Neural cell (in vitro differentiated cells): ENCODE data around the gene PRSS16. TPM values are rescaled to one million over a fixed set of nuclear protein-coding genes. Genes with fewer than 3 reads are reported as not detected.
"Not testable (repeated sequence)": the region's sequence is repeated elsewhere in the genome, so short reads cannot be mapped to it uniquely, and the experiment has no call there.

Experiments used
- H2AFZ ChIP-seq: fragments of 200-600, 300-800 bp; sonication (generic), shearing (Covaris generic); 2 replicates; pipeline ENCODE4 v1.6.0; 2014; ENCODE audit warnings: low read depth, mild to moderate bottlenecking, antibody characterized with exemption, low read length, moderate library complexity
- H3F3A ChIP-seq: fragments of 200-600 bp; shearing (Covaris generic); 2 replicates; pipeline ENCODE4 v1.6.1; 2016; ENCODE audit warnings: mild to moderate bottlenecking, moderate library complexity, mixed read lengths, antibody characterized with exemption, low read length; ENCODE audit not compliant: insufficient read depth, poor library complexity, severe bottlenecking
- H3K27ac ChIP-seq: fragments of 200-600, 300-800 bp; sonication (generic), shearing (Covaris generic); 2 replicates; pipeline ENCODE4 v1.5.1; 2014; ENCODE audit warnings: mild to moderate bottlenecking, low read length, moderate library complexity
- H3K27me3 ChIP-seq: fragments of 300-800, 200-600 bp; sonication (generic), shearing (Covaris generic); 2 replicates; pipeline ENCODE4 v1.6.0; 2014; ENCODE audit warnings: mild to moderate bottlenecking, low read depth, low read length, moderate library complexity; ENCODE audit not compliant: insufficient read depth
- H3K36me3 ChIP-seq: fragments of 300-800, 200-600 bp; sonication (generic), shearing (Covaris generic); 2 replicates; pipeline ENCODE4 v1.5.1; 2014; ENCODE audit warnings: mild to moderate bottlenecking, antibody characterized with exemption, low read length, moderate library complexity; ENCODE audit not compliant: insufficient read depth
- H3K4me2 ChIP-seq: fragments of 300-800, 200-600 bp; sonication (generic), shearing (Covaris generic); 2 replicates; pipeline ENCODE4 v1.6.0; 2014; ENCODE audit warnings: mild to moderate bottlenecking, low read length
- H3K4me3 ChIP-seq: fragments of 300-800, 200-600 bp; sonication (generic), shearing (Covaris generic); 2 replicates; pipeline ENCODE4 v1.5.1; 2014; ENCODE audit warnings: mild to moderate bottlenecking, low read length, moderate library complexity
- H3K79me2 ChIP-seq: fragments of 200-600 bp; shearing (Covaris generic); replicated peaks from 2 replicates; pipeline ENCODE4 v1.6.0; 2014; ENCODE audit warnings: mild to moderate bottlenecking, low read length, moderate library complexity; ENCODE audit not compliant: insufficient read depth
- H3K9ac ChIP-seq: fragments of 300-800, 200-600 bp; sonication (generic), shearing (Covaris generic); 2 replicates; pipeline ENCODE4 v1.6.1; 2016; ENCODE audit warnings: mild to moderate bottlenecking, low read length, mixed read lengths
- H3K9me2 ChIP-seq: fragments of 200-600 bp; shearing (Covaris generic); 2 replicates; pipeline ENCODE4 v1.6.1; 2016; ENCODE audit warnings: mild to moderate bottlenecking, low read length, mixed read lengths; ENCODE audit not compliant: insufficient read depth
- H3K9me3 ChIP-seq: fragments of 200-600, 300-800 bp; sonication (generic), shearing (Covaris generic); 2 replicates; pipeline ENCODE4 v1.6.1; 2016; ENCODE audit warnings: mild to moderate bottlenecking, mixed run types, low read length, moderate library complexity, mixed read lengths
- H4K20me1 ChIP-seq: fragments of 200-600 bp; shearing (Covaris generic); 2 replicates; pipeline ENCODE4 v1.6.1; 2016; ENCODE audit warnings: mild to moderate bottlenecking, mixed run types; ENCODE audit not compliant: insufficient read depth
- CTCF ChIP-seq: fragments of 450-650 bp; IDR thresholded peaks from 2 replicates; pipeline ENCODE4 v1.5.1; 2014; ENCODE audit warnings: antibody characterized with exemption, mild to moderate bottlenecking, moderate library complexity; ENCODE audit not compliant: poor library complexity, severe bottlenecking
- EP300 ChIP-seq: fragments of 450-650 bp; conservative IDR thresholded peaks from 2 replicates; pipeline ENCODE4 v1.6.1; 2014; ENCODE audit warnings: antibody characterized with exemption, mild to moderate bottlenecking, moderate library complexity; ENCODE audit not compliant: poor library complexity, severe bottlenecking
- EZH2 ChIP-seq: fragments of 200-600, 300-800 bp; shearing (Covaris generic), sonication (generic); IDR thresholded peaks from 2 replicates; pipeline ENCODE4 v1.6.1; 2014; ENCODE audit warnings: antibody characterized with exemption, low read length, borderline replicate concordance, mild to moderate bottlenecking; ENCODE audit not compliant: insufficient read depth, poor library complexity, severe bottlenecking
- MXI1 ChIP-seq: fragments of 450-650 bp; conservative IDR thresholded peaks from 2 replicates; pipeline ENCODE4 v1.6.1; 2014; ENCODE audit warnings: antibody characterized with exemption, mild to moderate bottlenecking; ENCODE audit not compliant: poor library complexity, severe bottlenecking
- POLR2AphosphoS5 ChIP-seq: IDR thresholded peaks from 2 replicates; pipeline ENCODE4 v1.6.1; 2012
- RAD21 ChIP-seq: fragments of 450-650 bp; conservative IDR thresholded peaks from 2 replicates; pipeline ENCODE4 v1.6.1; 2014; ENCODE audit warnings: antibody characterized with exemption, mild to moderate bottlenecking, moderate library complexity
- REST ChIP-seq: IDR thresholded peaks from 2 replicates; pipeline ENCODE4 v1.6.1; 2012; ENCODE audit warnings: borderline replicate concordance
- SMC3 ChIP-seq: fragments of 450-650 bp; conservative IDR thresholded peaks from 2 replicates; pipeline ENCODE4 v1.6.1; 2014; ENCODE audit warnings: antibody characterized with exemption, mild to moderate bottlenecking, moderate library complexity; ENCODE audit not compliant: poor library complexity
- TAF1 ChIP-seq: IDR thresholded peaks from 2 replicates; pipeline ENCODE4 v1.6.1; 2012; ENCODE audit warnings: low read depth
- polyA plus RNA-seq: library from polyadenylated mRNA; depleted of rRNA; stranded (reverse); fragments of >200 nt; gene quantifications from 2 replicates; pipeline ENCODE4 v1.2.3, GENCODE V29; 2014

The PRSS16 gene
- polyA plus RNA-seq, 1 donor from 2014 or later, result not detected

GRCh38 chr6:27260836-27261375 is 13.4 kb downstream of the PRSS16 start:
- H3K9me2 ChIP-seq, result no peaks in the 10 kb centered on the region
- peaks cover 39% of the 10 kb centered on the region for H3K27me3 ChIP-seq
- peaks cover 3% of the 10 kb centered on the region for H3K9me3 ChIP-seq
- H3K9ac ChIP-seq, result no peak overlapping the region
- H3F3A ChIP-seq, result no peaks in the 10 kb centered on the region
- H3K4me3 ChIP-seq, result no peak overlapping the region
- H3K4me2 ChIP-seq, result no peak overlapping the region
- H3K79me2 ChIP-seq, result no peaks in the 10 kb centered on the region
- TF ChIP-seq REST (no peak), CTCF (no peak), MXI1 (no peak), TAF1 (no peak), POLR2AphosphoS5 (no peak), EP300 (no peak), SMC3 (no peak), EZH2 (no peak), RAD21 (no peak)
- no peak overlapping the region for H2AFZ ChIP-seq
- H3K27ac ChIP-seq, result no peak overlapping the region
- H4K20me1 ChIP-seq, result no peaks in the 10 kb centered on the region
- H3K36me3 ChIP-seq, result no peaks in the 10 kb centered on the region

- Histone ChIP-seq H3K9ac (no peak overlapping the region), H4K20me1 (no peaks in the 10 kb centered on the region), H3K4me2 (no peak overlapping the region), H3K27me3 (peaks cover 44% of the 10 kb centered on the region), H3K27ac (no peak overlapping the region), H3F3A (no peaks in the 10 kb centered on the region), H3K4me3 (no peak overlapping the region), H3K79me2 (no peaks in the 10 kb centered on the region), H3K9me3 (peaks cover 3% of the 10 kb centered on the region), H3K9me2 (no peaks in the 10 kb centered on the region), H2AFZ (no peak overlapping the region), H3K36me3 (no peaks in the 10 kb centered on the region)
- no peak for TF ChIP-seq EP300
- TF ChIP-seq CTCF, result no peak
- TF ChIP-seq MXI1, result no peak
- no peak for TF ChIP-seq RAD21
- TF ChIP-seq TAF1, result no peak
- no peak for TF ChIP-seq REST
- TF ChIP-seq EZH2, result no peak
- no peak for TF ChIP-seq POLR2AphosphoS5
- no peak for TF ChIP-seq SMC3
Observed at GRCh38 chr6:27263886-27264285, 16.4 kb downstream of the PRSS16 start.

- H3K79me2 ChIP-seq, H3K4me2 ChIP-seq: not testable (repeated sequence)
Observed at GRCh38 chr6:27267003-27267402, 19.5 kb downstream of the PRSS16 start.

More at GRCh38 chr6:27267003-27267402, 19.5 kb downstream of the PRSS16 start:
- H3K27ac ChIP-seq, H3K9ac ChIP-seq, H3K9me3 ChIP-seq, H3K4me3 ChIP-seq, H3K9me2 ChIP-seq, H3K36me3 ChIP-seq, H2AFZ ChIP-seq, H4K20me1 ChIP-seq, H3F3A ChIP-seq: not testable (repeated sequence)
- peaks cover 15% of the 10 kb centered on the region for H3K27me3 ChIP-seq
